Measurements from ENCODE around the gene CPNE5. TPM values are rescaled to one million over a fixed set of nuclear protein-coding genes. Genes with fewer than 3 reads are reported as not detected.
A peak's percentile ranks its signal among the peaks of the same experiment; 100 is the strongest.

The CPNE5 gene
- polyA plus RNA-seq, 3 donors = 0.47 to 0.85 (median 0.82) TPM

GRCh38 chr6:36735110-36736071, 103.9 kb downstream of the CPNE5 start:
- H3K9me3 ChIP-seq (replicated peaks in 1 of 2; ENCODE audit: control insufficient read depth in 1 of 2, insufficient read depth in 1 of 2, low read length in 2 of 2) = no peaks in the 10 kb centered on the region
- peaks cover 22 to 33% of the 10 kb centered on the region in 2 donors for H3K36me3 ChIP-seq (replicated peaks in 1 of 2; ENCODE audit: control insufficient read depth in 1 of 2, insufficient read depth in 2 of 2, low read length in 2 of 2)
- H3K9ac ChIP-seq (ENCODE audit: insufficient read depth, low read length, poor library complexity, severe bottlenecking) = peak overlapping the region; percentile 35
- Mint-ChIP-seq H3K9me3 (no peaks in the 10 kb centered on the region), H3K36me3 (peaks cover 25 to 34% of the 10 kb centered on the region in 2 donors), H3K27ac (peak overlapping the region; percentile 88 to 97 (median 96)), H3K4me3 (peak overlapping the region; percentile 72 to 77), H3K4me1 (peaks cover 26% of the 10 kb centered on the region), H3K27me3 (ENCODE audit: low read depth in 3 of 3) (peaks cover 1 to 13% (median 5%) of the 10 kb centered on the region in 3 donors)
- DNase-seq = peak; percentile 86 to 91 (median 87)
- peak; percentile 56 for TF ChIP-seq CTCF (IDR thresholded peaks at IDR 0.05)
- no peaks in the 10 kb centered on the region for H3K79me2 ChIP-seq (ENCODE audit: insufficient read depth, low read length)
- peak overlapping the region in 1 of 3 experiments; percentile 54 for H3K4me3 ChIP-seq (replicated peaks in 1 of 3; ENCODE audit: low read depth in 2 of 3, low read length in 3 of 3)
- 22% methylated on average over 17 of the region's 24 CpGs for WGBS (ENCODE audit: insufficient coverage)
- H3K27ac ChIP-seq (ENCODE audit: low read depth in 1 of 2, low read length in 2 of 2) = peak overlapping the region; percentile 65 to 77
- intact Hi-C loops (cut with micrococcal nuclease) = loop anchor here in 1 of 2 donors (2.0 kb wide), 1 partner anchor 19 kb away; no protein-coding TSS in a partner anchor
- no peaks in the 10 kb centered on the region for H3K27me3 ChIP-seq (ENCODE audit: control insufficient read depth in 2 of 2, insufficient read depth in 2 of 2, low read length in 2 of 2)
- H3K4me1 ChIP-seq (ENCODE audit: control insufficient read depth in 1 of 2, insufficient read depth in 2 of 2, low read length in 2 of 2) = peaks cover 21 to 26% of the 10 kb centered on the region in 2 donors
- H3K4me2 ChIP-seq (replicated peaks; ENCODE audit: extremely low read depth, low read length, poor library complexity, severe bottlenecking) = peak overlapping the region; percentile 68
- H2AFZ ChIP-seq (ENCODE audit: insufficient read depth, low read depth, low read length, poor library complexity, severe bottlenecking) = peak overlapping the region; percentile 55
- no peaks in the 10 kb centered on the region for H4K20me1 ChIP-seq (ENCODE audit: insufficient read depth, low read length)

- Histone ChIP-seq H3K36me3 (replicated peaks in 1 of 2; ENCODE audit: control insufficient read depth in 1 of 2, insufficient read depth in 2 of 2, low read length in 2 of 2) (peaks cover 28 to 37% of the 10 kb centered on the region in 2 donors), H3K9me3 (replicated peaks in 1 of 2; ENCODE audit: control insufficient read depth in 1 of 2, insufficient read depth in 1 of 2, low read length in 2 of 2) (no peaks in the 10 kb centered on the region), H3K9ac (ENCODE audit: insufficient read depth, low read length, poor library complexity, severe bottlenecking) (peak overlapping the region; percentile 35), H3K4me1 (ENCODE audit: control insufficient read depth in 1 of 2, insufficient read depth in 2 of 2, low read length in 2 of 2) (peaks cover 21 to 26% of the 10 kb centered on the region in 2 donors), H3K27ac (ENCODE audit: low read depth in 1 of 2, low read length in 2 of 2) (peak overlapping the region; percentile 65 to 77), H4K20me1 (ENCODE audit: insufficient read depth, low read length) (no peaks in the 10 kb centered on the region), H3K4me2 (replicated peaks; ENCODE audit: extremely low read depth, low read length, poor library complexity, severe bottlenecking) (peak overlapping the region; percentile 68), H3K79me2 (ENCODE audit: insufficient read depth, low read length) (no peaks in the 10 kb centered on the region), H3K27me3 (ENCODE audit: control insufficient read depth in 2 of 2, insufficient read depth in 2 of 2, low read length in 2 of 2) (no peaks in the 10 kb centered on the region), H2AFZ (ENCODE audit: insufficient read depth, low read depth, low read length, poor library complexity, severe bottlenecking) (peak overlapping the region; percentile 55), H3K4me3 (replicated peaks in 1 of 3; ENCODE audit: low read depth in 2 of 3, low read length in 3 of 3) (peak overlapping the region in 1 of 3 experiments; percentile 54)
- intact Hi-C loops (cut with micrococcal nuclease) = loop anchor here in 1 of 2 donors (2.0 kb wide), 1 partner anchor 20 kb away; no protein-coding TSS in a partner anchor
- Mint-ChIP-seq H3K9me3 (no peaks in the 10 kb centered on the region), H3K27me3 (ENCODE audit: low read depth in 3 of 3) (peaks cover 0 to 9% (median 6%) of the 10 kb centered on the region in 3 donors), H3K4me3 (peak overlapping the region; percentile 72 to 77), H3K4me1 (peaks cover 26% of the 10 kb centered on the region), H3K27ac (peak overlapping the region; percentile 88 to 97 (median 96)), H3K36me3 (peaks cover 28 to 41% of the 10 kb centered on the region in 2 donors)
- 74% methylated on average over 7 of the region's 7 CpGs for WGBS (ENCODE audit: insufficient coverage)
- TF ChIP-seq CTCF (IDR thresholded peaks at IDR 0.05) = no peak
- no peak for DNase-seq
These were observed 104.7 kb downstream of the CPNE5 start for GRCh38 chr6:36734486-36735060.

All from CD14-positive monocyte (primary cell).